Testis (tissue), 3 donors: ENCODE results near the gene KIF17. TPM values are rescaled to one million over a fixed set of nuclear protein-coding genes. Genes with fewer than 3 reads are reported as not detected.

Source experiments
- DNase-seq: peaks from one replicate; pipeline ENCODE4 v3.0.0-alpha.2; 2019
- H3K27ac ChIP-seq, 2 donors: fragments of 200-600 bp; sonication (generic); one replicate each; pipeline ENCODE4 v1.5.1; 2019
- H3K27me3 ChIP-seq: fragments of 200-600 bp; sonication (generic); one replicate; pipeline ENCODE4 v1.5.1; 2019
- H3K36me3 ChIP-seq: fragments of 200-600 bp; sonication (generic); one replicate; pipeline ENCODE4 v1.5.1; 2017; ENCODE audit warnings: low read depth; ENCODE audit errors: missing control alignments
- H3K4me1 ChIP-seq: fragments of 200-600 bp; sonication (generic); one replicate; pipeline ENCODE4 v1.5.1; 2019
- H3K4me3 ChIP-seq, 2 donors: fragments of 200-600 bp; sonication (generic); one replicate each; pipeline ENCODE4 v1.5.1; 2017 to 2019
- H3K9me3 ChIP-seq: fragments of 200-600 bp; sonication (generic); one replicate; pipeline ENCODE4 v1.5.1; 2017
- CTCF ChIP-seq, 3 experiments: fragments of 450-650 bp in 2 of 3; fragments of 200-600 bp in 1 of 3; sonication (generic) in 1 of 3; IDR thresholded peaks; one replicate each; pipeline ENCODE4 v1.5.1; 2016 to 2019; ENCODE audit warnings: antibody characterized with exemption in 3 of 3, mild to moderate bottlenecking in 2 of 3, moderate library complexity in 1 of 3
- POLR2A ChIP-seq: fragments of 450-650 bp; IDR thresholded peaks from one replicate; pipeline ENCODE4 v1.6.1; 2017; ENCODE audit warnings: antibody characterized with exemption, mild to moderate bottlenecking, moderate library complexity
- WGBS, 2 donors: methylation state at CpG; one replicate each; pipeline ENCODE4 v1.1.5; 2018; 5-methylcytosine and 5-hydroxymethylcytosine counted together
- intact Hi-C: fragments of 100-400 bp; cut with DNase I; formaldehyde crosslinking; loops from one replicate; pipeline ENCODE4 v1.15.1; 2023; ENCODE audit warnings: low total_unique reads
- polyA plus RNA-seq: library from polyadenylated mRNA; stranded (reverse); fragments of 350-450 nt; fragmentation: Illumina TruSeq; extraction: RNeasy Lipid Tissue Mini Kit (QIAGEN cat#74804); gene quantifications from one replicate; pipeline ENCODE4 v1.2.3, GENCODE V29; 2014; ENCODE audit warnings: low read depth, low replicate concordance; ENCODE audit not compliant: insufficient read depth
- total RNA-seq, 2 donors: library from RNA; depleted of rRNA; stranded (reverse); fragments of >200 nt; gene quantifications; one replicate each; pipeline ENCODE4 v1.2.3, GENCODE V29; 2016

KIF17 gene
- total and polyA plus RNA-seq, 3 donors from 2014 or later: 36.1 to 80.2 (median 54.1) TPM

- H3K27me3 ChIP-seq: no peaks in the 10 kb centered on the region
- 84 to 86% methylated on average over 7 of the region's 7 CpGs for WGBS, 2 donors
- intact Hi-C loops: no loop called here
Observed at GRCh38 chr1:20735581-20736111, 17.8 kb upstream of the KIF17 start.

DNA sequence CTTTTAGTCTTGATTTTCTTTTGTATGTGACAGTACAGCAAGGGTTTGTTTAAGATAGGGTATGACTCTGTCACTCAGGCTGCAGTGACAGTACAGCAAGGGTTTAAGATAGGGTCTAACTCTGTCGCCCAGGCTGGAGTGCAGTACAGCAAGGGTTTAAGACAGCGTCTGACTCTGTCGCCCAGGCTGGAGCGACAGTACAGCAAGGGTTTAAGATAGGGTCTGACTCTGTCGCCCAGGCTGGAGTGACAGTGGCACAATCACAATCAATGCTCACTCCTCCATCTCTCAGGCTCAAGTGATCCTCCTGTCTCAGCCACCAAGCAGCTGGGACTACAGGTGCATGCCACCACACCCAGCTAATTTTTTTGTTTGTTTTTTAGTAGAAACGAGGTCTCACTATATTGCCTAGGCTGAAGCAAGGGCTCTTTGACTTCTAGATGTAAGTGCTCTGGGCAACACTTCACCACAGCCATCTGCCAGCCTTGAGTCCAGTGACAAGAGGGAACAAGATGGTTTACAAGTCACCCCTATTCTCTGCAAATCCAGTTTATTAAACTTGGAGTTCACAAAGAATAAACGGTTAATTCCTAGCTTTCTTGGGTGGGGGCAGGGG lies 15.7 kb upstream of the KIF17 start:
- peak overlapping the region; percentile 9 to 37 for H3K27ac ChIP-seq

More at GRCh38 chr1:20735581-20736111, 17.8 kb upstream of the KIF17 start:
- Histone ChIP-seq H3K4me3 (no peak overlapping the region), H3K9me3 (no peaks in the 10 kb centered on the region), H3K36me3 (no peaks in the 10 kb centered on the region), H3K4me1 (peaks cover 18% of the 10 kb centered on the region), H3K27ac (no peak overlapping the region)
- TF ChIP-seq CTCF (IDR thresholded peaks at IDR 0.05) (no peak), POLR2A (no peak)
- DNase-seq: peak; percentile 12

GRCh38 chr1:20732588-20733359 lies 15.0 kb upstream of the KIF17 start, which contains the start of gene SH2D5:
SH2D5 (minus strand) TSS chr1:20732703; CDS start chr1:20728044, 4,659 bp downstream.
- Histone ChIP-seq H3K4me3 (peak within 1 kb of the TSS; percentile 55 to 57), H3K9me3 (no peaks in the 10 kb centered on the region), H3K4me1 (peaks cover 18% of the 10 kb centered on the region), H3K36me3 (no peaks in the 10 kb centered on the region), H3K27ac (peak within 1 kb of the TSS; percentile 9 to 37), H3K27me3 (no peaks in the 10 kb centered on the region)
- TF ChIP-seq CTCF (IDR thresholded peaks at IDR 0.05): peak in 2 of 3 experiments; percentile 13 to 23
- no peak for TF ChIP-seq POLR2A
- intact Hi-C loops: no loop called here
- WGBS, 2 donors: 3% methylated on average over 24 to 38 of the region's 38 CpGs
- peak; percentile 91 for DNase-seq

More for the DNA sequence above, 15.7 kb upstream of the KIF17 start:
- intact Hi-C loops: no loop called here
- no peaks in the 10 kb centered on the region for H3K27me3 ChIP-seq
- 21 to 25% methylated on average over 6 to 7 of the region's 7 CpGs for WGBS, 2 donors
- no peaks in the 10 kb centered on the region for H3K36me3 ChIP-seq
- H3K9me3 ChIP-seq: no peaks in the 10 kb centered on the region
- TF ChIP-seq POLR2A (no peak), CTCF (IDR thresholded peaks at IDR 0.05) (no peak)
- no peak overlapping the region for H3K4me3 ChIP-seq
- DNase-seq: no peak
- peaks cover 18% of the 10 kb centered on the region for H3K4me1 ChIP-seq

GRCh38 chr1:20732071-20732587 lies 14.3 kb upstream of the KIF17 start:
- intact Hi-C loops: no loop called here
- DNase-seq: peak; percentile 54
- H3K36me3 ChIP-seq: no peaks in the 10 kb centered on the region

More at GRCh38 chr1:20732071-20732587, 14.3 kb upstream of the KIF17 start:
- Histone ChIP-seq H3K9me3 (no peaks in the 10 kb centered on the region), H3K27me3 (no peaks in the 10 kb centered on the region), H3K27ac (no peak overlapping the region), H3K4me3 (peak overlapping the region; percentile 55 to 57), H3K4me1 (peaks cover 18% of the 10 kb centered on the region)
- TF ChIP-seq CTCF (IDR thresholded peaks at IDR 0.05) (no peak), POLR2A (no peak)
- 0 to 1% methylated on average over 14 to 34 of the region's 55 CpGs for WGBS, 2 donors
